GM23338 (cell line): ENCODE data around the gene ADGRF3. TPM values are rescaled to one million over a fixed set of nuclear protein-coding genes. Genes with fewer than 3 reads are reported as not detected.

Experiments used
- ATAC-seq: fragments of 200-7000 bp; cut with Tn5 transposase; 3 replicates; pipeline ENCODE4 v1.9.1; 2020
- DNase-seq: peaks from one replicate; pipeline ENCODE4 v3.0.0-alpha.2; 2015; ENCODE audit warnings: low spot score
- H2AFZ ChIP-seq: fragments of 200-600 bp; sonication (generic); 2 replicates; pipeline ENCODE4 v1.8.0; 2016; ENCODE audit warnings: antibody characterized with exemption, mild to moderate bottlenecking, moderate library complexity
- H3F3A ChIP-seq: fragments of 200-600 bp; sonication (generic); replicated peaks from 2 replicates; pipeline ENCODE4 v1.8.0; 2017; ENCODE audit warnings: antibody characterized with exemption, mixed run types, low read depth
- H3K27ac ChIP-seq: fragments of 200-600 bp; sonication (generic); 2 replicates; pipeline ENCODE4 v1.6.1; 2016; ENCODE audit warnings: low read depth
- H3K27me3 ChIP-seq: fragments of 200-600 bp; sonication (generic); 2 replicates; pipeline ENCODE4 v1.8.0; 2016; ENCODE audit warnings: mild to moderate bottlenecking, mixed run types, moderate library complexity; ENCODE audit not compliant: insufficient read depth
- H3K36me3 ChIP-seq: fragments of 200-600 bp; sonication (generic); 2 replicates; pipeline ENCODE4 v1.8.0; 2016; ENCODE audit warnings: mild to moderate bottlenecking; ENCODE audit not compliant: insufficient read depth
- H3K4me1 ChIP-seq: fragments of 200-600 bp; sonication (generic); 2 replicates; pipeline ENCODE4 v1.8.0; 2016; ENCODE audit warnings: mild to moderate bottlenecking, moderate library complexity; ENCODE audit not compliant: insufficient read depth
- H3K4me2 ChIP-seq: fragments of 200-600 bp; sonication (generic); 2 replicates; pipeline ENCODE4 v1.7.1; 2017; ENCODE audit warnings: mixed run types
- H3K4me3 ChIP-seq: fragments of 200-600 bp; sonication (generic); 2 replicates; pipeline ENCODE4 v1.6.1; 2016; ENCODE audit warnings: mixed run types
- H3K79me2 ChIP-seq: fragments of 200-600 bp; sonication (generic); replicated peaks from 2 replicates; pipeline ENCODE4 v1.8.0; 2017; ENCODE audit warnings: mild to moderate bottlenecking; ENCODE audit not compliant: insufficient read depth
- H3K9me2 ChIP-seq: fragments of 200-600 bp; sonication (generic); 2 replicates; pipeline ENCODE4 v1.8.0; 2017; ENCODE audit not compliant: insufficient read depth
- H4K20me1 ChIP-seq: fragments of 200-600 bp; sonication (generic); replicated peaks from 2 replicates; pipeline ENCODE4 v1.8.0; 2017; ENCODE audit warnings: mild to moderate bottlenecking; ENCODE audit not compliant: insufficient read depth
- H3K27ac Mint-ChIP-seq: 2 replicates; pipeline ENCODE4 v1.8.0; 2020; ENCODE audit warnings: inconsistent platforms, mild to moderate bottlenecking, moderate library complexity, mixed read lengths
- H3K27me3 Mint-ChIP-seq: 3 replicates; pipeline ENCODE4 v1.8.0; 2022; ENCODE audit warnings: low read depth, mild to moderate bottlenecking, moderate library complexity, mixed read lengths, inconsistent platforms; ENCODE audit not compliant: insufficient read depth, poor library complexity
- H3K36me3 Mint-ChIP-seq: 3 replicates; pipeline ENCODE4 v1.8.0; 2021; ENCODE audit warnings: low read depth, mild to moderate bottlenecking, inconsistent platforms, moderate library complexity, mixed read lengths
- H3K4me1 Mint-ChIP-seq: 3 replicates; pipeline ENCODE4 v1.8.0; 2020; ENCODE audit warnings: mild to moderate bottlenecking, inconsistent platforms, mixed read lengths
- H3K4me3 Mint-ChIP-seq: 3 replicates; pipeline ENCODE4 v1.8.0; 2021; ENCODE audit warnings: moderate library complexity, mild to moderate bottlenecking, inconsistent platforms, mixed read lengths
- H3K9me3 Mint-ChIP-seq: 3 replicates; pipeline ENCODE4 v1.8.0; 2020; ENCODE audit warnings: moderate library complexity, mild to moderate bottlenecking, inconsistent platforms, mixed read lengths
- POLR2AphosphoS5 ChIP-seq: IDR thresholded peaks from 2 replicates; pipeline ENCODE4 v1.6.1; 2016; ENCODE audit warnings: antibody characterized with exemption, low read depth
- STAT1 ChIP-seq: IDR thresholded peaks from one replicate; pipeline ENCODE4 v1.6.1; 2016; ENCODE audit warnings: antibody characterized with exemption; ENCODE audit not compliant: unreplicated experiment
- ZNF462 ChIP-seq: fragments of 250-450 bp; sonication (Bioruptor Pico); IDR thresholded peaks from 2 replicates; pipeline ENCODE4 v1.5.0; 2020; ENCODE audit warnings: mild to moderate bottlenecking, moderate library complexity
- polyA plus RNA-seq: library from polyadenylated mRNA; unstranded; fragments of >200 nt; fragmentation: Nextera tagmentation; extraction: Ambion mirVana; gene quantifications from 2 replicates; pipeline ENCODE4 v1.2.1, GENCODE V29; 2016
- total RNA-seq: library from RNA; depleted of rRNA; stranded (reverse); fragments of >200 nt; shearing (Covaris generic); gene quantifications from 2 replicates; pipeline ENCODE4 v1.2.3, GENCODE V29; 2014

Gene ADGRF3
- total and polyA plus RNA-seq, 2 experiments from 2014 or later, result 0.38 to 0.39 TPM

GRCh38 chr2:26352892-26353291 is 6.3 kb upstream of the ADGRF3 start:
- no peak overlapping the region for H3K4me3 Mint-ChIP-seq

More at GRCh38 chr2:26352892-26353291, 6.3 kb upstream of the ADGRF3 start:
- DNase-seq, result no peak
- TF ChIP-seq POLR2AphosphoS5 (no peak), ZNF462 (CRISPR knock-in tag) (no peak), STAT1 (no peak)
- peaks cover 26% of the 10 kb centered on the region for H3K4me1 Mint-ChIP-seq
- H3K27me3 Mint-ChIP-seq, result peaks cover 3% of the 10 kb centered on the region
- no peaks in the 10 kb centered on the region for H3K36me3 ChIP-seq
- ATAC-seq, result no peak; the same call in 2 of the 3 replicates
- no peak overlapping the region for H3K27ac ChIP-seq
- no peak overlapping the region for H2AFZ ChIP-seq
- H3K4me2 ChIP-seq, result no peak overlapping the region
- H3F3A ChIP-seq, result no peaks in the 10 kb centered on the region
- H3K36me3 Mint-ChIP-seq, result peaks cover 12% of the 10 kb centered on the region
- no peaks in the 10 kb centered on the region for H3K27me3 ChIP-seq
- H3K9me2 ChIP-seq, result no peaks in the 10 kb centered on the region
- H4K20me1 ChIP-seq, result peaks cover 24% of the 10 kb centered on the region
- no peak overlapping the region for H3K4me3 ChIP-seq
- H3K9me3 Mint-ChIP-seq, result no peaks in the 10 kb centered on the region
- peaks cover 14% of the 10 kb centered on the region; the same call in 1 of the 2 replicates for H3K4me1 ChIP-seq
- peak overlapping the region; percentile 57; the same call in 1 of the 2 replicates for H3K27ac Mint-ChIP-seq
- peaks cover 100% of the 10 kb centered on the region for H3K79me2 ChIP-seq
